IPS-15b (cell line): ENCODE results near the gene MDK.

Experiments
- H3K27me3 ChIP-seq: one replicate; pipeline ENCODE4 v1.6.1; 2013; ENCODE audit warnings: low read length; ENCODE audit not compliant: control insufficient read depth, insufficient read depth
- H3K36me3 ChIP-seq: one replicate; pipeline ENCODE4 v1.6.1; 2013; ENCODE audit warnings: low read length; ENCODE audit not compliant: control insufficient read depth, insufficient read depth
- H3K4me1 ChIP-seq: one replicate; pipeline ENCODE4 v1.6.1; 2013; ENCODE audit warnings: mild to moderate bottlenecking, low read length; ENCODE audit not compliant: control insufficient read depth, insufficient read depth
- H3K4me3 ChIP-seq: one replicate; pipeline ENCODE4 v1.5.1; 2013; ENCODE audit warnings: low read depth, low read length
- H3K9ac ChIP-seq: one replicate; pipeline ENCODE4 v1.6.1; 2013; ENCODE audit warnings: low read depth, mild to moderate bottlenecking, low read length
- H3K9me3 ChIP-seq: one replicate; pipeline ENCODE4 v1.6.1; 2013; ENCODE audit warnings: mild to moderate bottlenecking, low read length; ENCODE audit not compliant: control insufficient read depth, insufficient read depth

MDK gene

DNA sequence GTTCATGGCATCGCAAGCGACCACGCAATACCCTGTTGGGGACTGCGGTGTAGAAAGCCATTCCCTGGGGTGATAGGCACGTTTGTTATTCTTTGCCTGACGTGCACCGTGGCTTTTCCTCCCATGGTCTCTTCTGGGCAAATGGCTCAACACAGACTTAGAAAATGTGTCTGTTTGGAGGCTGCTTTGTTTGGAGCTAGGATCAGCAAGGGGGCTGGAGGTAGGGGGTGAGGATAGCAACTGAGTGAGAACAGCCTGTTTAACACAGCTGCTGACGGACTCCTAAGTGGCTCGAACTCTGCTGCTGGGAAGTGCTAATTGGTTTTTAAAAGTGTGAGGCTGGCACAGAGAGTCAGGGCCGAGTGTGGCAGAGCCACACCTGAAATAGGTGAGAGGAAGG is 26.2 kb downstream of the MDK start:
- Histone ChIP-seq H3K27me3 (no peaks in the 10 kb centered on the region), H3K9ac (no peak overlapping the region), H3K36me3 (peaks cover 30% of the 10 kb centered on the region), H3K4me1 (no peaks in the 10 kb centered on the region), H3K9me3 (no peaks in the 10 kb centered on the region), H3K4me3 (no peak overlapping the region)

DNA sequence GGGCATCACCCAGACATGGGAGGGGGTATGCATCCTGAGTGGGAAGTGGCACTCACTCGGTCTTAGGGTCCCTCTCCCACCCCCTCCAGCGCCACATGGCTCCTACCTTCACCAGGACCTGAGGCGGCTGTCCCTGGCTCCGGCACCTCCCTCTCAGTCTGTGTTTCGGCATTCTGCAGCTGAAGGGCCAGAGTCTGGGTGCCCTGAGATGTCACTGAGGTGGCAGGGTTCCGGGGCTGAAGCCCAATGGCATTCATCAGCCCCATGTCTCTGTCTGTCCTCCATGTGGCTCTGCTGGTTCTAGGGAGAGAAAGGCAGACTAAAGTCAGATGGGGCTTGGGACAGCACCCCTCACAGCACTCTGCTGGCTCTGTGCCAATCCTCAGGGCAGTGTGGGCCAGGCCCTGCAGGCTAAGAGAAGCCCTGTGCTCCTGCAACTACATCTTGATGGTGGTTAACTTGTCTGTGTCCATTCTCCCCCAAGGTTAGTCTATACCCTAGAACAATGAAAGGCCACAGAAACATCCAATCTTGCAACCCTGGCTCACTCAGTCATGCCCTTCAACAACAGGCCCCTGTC is 27.0 kb downstream of the MDK start:
- Histone ChIP-seq H3K4me3 (no peak overlapping the region), H3K9me3 (no peaks in the 10 kb centered on the region), H3K9ac (no peak overlapping the region), H3K27me3 (no peaks in the 10 kb centered on the region), H3K36me3 (peaks cover 28% of the 10 kb centered on the region), H3K4me1 (no peaks in the 10 kb centered on the region)

- Histone ChIP-seq H3K36me3 (peaks cover 35% of the 10 kb centered on the region), H3K27me3 (no peaks in the 10 kb centered on the region), H3K4me3 (no peak overlapping the region), H3K9ac (no peak overlapping the region), H3K9me3 (no peaks in the 10 kb centered on the region), H3K4me1 (no peaks in the 10 kb centered on the region)
These were observed 28.6 kb downstream of the MDK start for GRCh38 chr11:46410021-46410420.

DNA sequence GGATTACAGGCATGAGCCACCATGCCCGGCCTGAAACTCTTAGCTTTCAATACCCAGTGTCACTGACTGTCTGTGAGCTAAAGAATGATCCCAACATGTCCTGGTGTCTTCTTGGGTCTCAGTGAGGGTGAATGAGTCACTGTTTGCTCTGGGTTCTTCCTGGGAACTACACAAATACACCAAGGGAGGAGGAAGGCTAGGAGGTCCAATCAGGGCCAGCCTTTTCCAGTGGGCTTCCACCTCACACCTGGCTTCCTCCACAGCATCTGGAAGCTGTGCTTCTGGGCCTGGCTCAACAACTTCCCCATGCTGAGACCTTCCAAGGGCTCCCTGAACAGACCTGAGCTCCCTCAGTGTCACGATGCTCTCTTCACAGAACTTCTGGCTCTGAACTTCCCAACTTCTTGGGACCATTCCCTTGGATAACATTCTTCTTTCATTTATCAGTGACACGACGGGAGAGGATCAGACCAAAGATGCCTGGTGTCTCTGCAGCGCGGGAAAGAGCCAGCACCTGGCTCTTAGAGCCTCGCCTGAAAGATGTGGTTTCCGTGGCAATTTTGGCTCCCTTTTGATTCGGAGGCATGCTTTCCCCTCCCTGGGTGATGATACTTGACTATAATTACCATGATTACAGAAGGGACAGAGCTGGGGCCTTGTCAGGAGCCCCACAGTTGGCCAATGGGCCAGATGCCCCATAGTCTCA is 32.4 kb downstream of the MDK start:
- Histone ChIP-seq H3K4me3 (no peak overlapping the region), H3K36me3 (peaks cover 18% of the 10 kb centered on the region), H3K9me3 (no peaks in the 10 kb centered on the region), H3K9ac (no peak overlapping the region), H3K27me3 (no peaks in the 10 kb centered on the region), H3K4me1 (no peaks in the 10 kb centered on the region)

- H3K36me3 ChIP-seq: peaks cover 16% of the 10 kb centered on the region
These were observed 33.0 kb downstream of the MDK start for GRCh38 chr11:46414466-46414796.

DNA sequence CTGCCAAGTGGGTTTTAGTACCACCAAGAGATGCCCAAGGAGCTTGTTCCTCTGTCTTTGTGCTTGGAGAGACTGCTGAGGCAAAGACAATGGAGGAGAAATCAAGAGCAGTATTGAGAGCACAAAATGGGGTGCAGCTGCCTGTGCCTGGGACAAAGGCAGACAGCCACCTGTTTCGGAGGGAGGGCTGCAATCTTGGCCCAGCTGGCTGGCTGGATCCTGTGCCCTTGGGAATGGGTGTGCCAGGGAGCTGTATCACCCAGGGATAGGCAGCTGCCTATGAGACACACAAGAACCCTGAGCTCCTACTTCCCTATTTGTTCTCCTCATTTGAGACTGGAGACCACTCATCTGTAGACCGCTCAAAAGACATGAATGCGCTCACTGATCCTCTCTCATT is 33.4 kb downstream of the MDK start:
- no peaks in the 10 kb centered on the region for H3K4me1 ChIP-seq
- peaks cover 11% of the 10 kb centered on the region for H3K36me3 ChIP-seq
- no peaks in the 10 kb centered on the region for H3K9me3 ChIP-seq
- H3K4me3 ChIP-seq: no peak overlapping the region
- H3K27me3 ChIP-seq: no peaks in the 10 kb centered on the region
- H3K9ac ChIP-seq: no peak overlapping the region

More at GRCh38 chr11:46414466-46414796, 33.0 kb downstream of the MDK start:
- Histone ChIP-seq H3K9ac (no peak overlapping the region), H3K4me1 (no peaks in the 10 kb centered on the region), H3K4me3 (no peak overlapping the region), H3K27me3 (no peaks in the 10 kb centered on the region), H3K9me3 (no peaks in the 10 kb centered on the region)

DNA sequence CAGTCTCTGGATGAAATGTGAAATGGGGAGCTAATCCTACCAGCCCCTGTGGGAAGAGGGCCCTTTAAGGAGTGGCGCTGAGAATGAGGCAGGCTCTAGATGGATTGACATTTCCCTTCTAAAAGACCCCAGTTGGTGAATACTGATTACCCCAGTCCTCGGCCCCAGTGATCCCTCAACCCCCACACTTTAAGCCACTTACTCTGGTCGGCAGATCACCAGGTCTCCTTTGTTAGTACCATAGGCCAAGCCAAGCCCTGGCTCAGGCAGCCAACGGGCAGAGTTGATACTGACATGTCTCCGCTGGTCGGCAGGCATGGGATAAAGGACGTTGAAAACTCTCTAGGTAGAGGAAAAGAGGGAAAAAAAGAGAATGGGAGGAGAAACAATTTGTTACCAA is 36.2 kb downstream of the MDK start:
- Histone ChIP-seq H3K4me3 (no peak overlapping the region), H3K36me3 (peaks cover 16% of the 10 kb centered on the region), H3K9ac (no peak overlapping the region), H3K27me3 (no peaks in the 10 kb centered on the region), H3K4me1 (no peaks in the 10 kb centered on the region), H3K9me3 (no peaks in the 10 kb centered on the region)

DNA sequence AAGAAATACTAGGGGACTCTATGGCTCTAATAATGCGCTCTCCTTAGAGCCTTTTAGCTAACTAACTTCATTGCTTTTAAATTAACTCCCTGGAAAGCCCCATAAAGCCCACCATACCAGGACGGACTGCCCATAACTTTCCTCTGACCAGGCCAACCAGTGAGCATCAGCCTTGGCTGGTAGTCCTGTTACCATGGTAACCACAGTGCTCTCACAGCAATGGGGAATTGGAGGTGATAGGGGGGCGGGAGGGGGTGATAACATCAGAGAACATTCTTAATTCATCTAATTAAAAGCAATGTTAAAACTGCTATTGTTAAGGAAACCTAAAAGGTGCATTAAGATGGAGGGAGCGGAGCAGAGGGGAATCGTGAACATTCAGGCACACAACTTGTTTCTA is 37.3 kb downstream of the MDK start:
- H3K9ac ChIP-seq: no peak overlapping the region
- no peaks in the 10 kb centered on the region for H3K4me1 ChIP-seq
- H3K27me3 ChIP-seq: no peaks in the 10 kb centered on the region
- no peaks in the 10 kb centered on the region for H3K9me3 ChIP-seq
- H3K4me3 ChIP-seq: no peak overlapping the region
- H3K36me3 ChIP-seq: peaks cover 16% of the 10 kb centered on the region

- no peaks in the 10 kb centered on the region for H3K9me3 ChIP-seq
- H3K9ac ChIP-seq: no peak overlapping the region
- H3K4me1 ChIP-seq: no peaks in the 10 kb centered on the region
- no peak overlapping the region for H3K4me3 ChIP-seq
- H3K36me3 ChIP-seq: peaks cover 7% of the 10 kb centered on the region
- H3K27me3 ChIP-seq: no peaks in the 10 kb centered on the region
These were observed 39.0 kb downstream of the MDK start for GRCh38 chr11:46420513-46420912.

GRCh38 chr11:46421257-46421880 is 39.9 kb downstream of the MDK start:
- Histone ChIP-seq H3K9ac (no peak overlapping the region), H3K4me1 (no peaks in the 10 kb centered on the region), H3K9me3 (no peaks in the 10 kb centered on the region), H3K4me3 (no peak overlapping the region), H3K36me3 (peaks cover 9% of the 10 kb centered on the region), H3K27me3 (no peaks in the 10 kb centered on the region)

DNA sequence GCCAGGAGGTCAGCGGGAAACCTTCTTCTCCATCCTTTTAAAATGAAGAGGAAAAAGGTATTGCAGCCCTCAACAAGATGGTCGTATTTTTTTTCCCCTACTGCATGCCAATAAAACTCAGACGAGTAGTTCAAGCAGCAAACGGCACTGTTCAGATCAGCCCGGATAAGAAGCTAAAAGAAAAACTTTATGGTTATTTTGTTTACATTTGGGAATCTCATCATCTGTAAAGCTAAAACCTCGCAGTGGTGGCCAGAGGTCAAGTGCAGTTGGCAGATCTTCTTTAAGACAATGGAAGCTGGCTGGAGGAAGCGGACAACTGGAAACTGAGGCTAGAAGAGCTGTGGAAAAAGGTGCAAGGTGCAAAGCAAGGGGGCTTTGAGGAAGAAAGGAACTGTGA is 41.1 kb downstream of the MDK start:
- Histone ChIP-seq H3K27me3 (no peaks in the 10 kb centered on the region), H3K36me3 (peaks cover 9% of the 10 kb centered on the region), H3K4me3 (no peak overlapping the region), H3K9ac (no peak overlapping the region), H3K4me1 (peaks cover 4% of the 10 kb centered on the region), H3K9me3 (no peaks in the 10 kb centered on the region)
